Caco-2 (cell line): Measurements from ENCODE around the gene ZDHHC13. TPM values are rescaled to one million over a fixed set of nuclear protein-coding genes. Genes with fewer than 3 reads are reported as not detected.
A peak's percentile ranks its signal among the peaks of the same experiment; 100 is the strongest.

Experiments used
- BruUV-seq: library from RNA; stranded (reverse); fragments of 400-500 nt; replicated peaks from 2 replicates; lab custom pipeline; 2021; lab: Mats Ljungman, UMichigan
- CTCF ChIA-PET: fragments of 300-600 bp; sonication (Branson Sonifier 250); formaldehyde crosslinking; loops from one replicate; lab custom pipeline; 2022; ENCODE audit warnings: antibody characterized with exemption; lab: Charles Lee
- POLR2A ChIA-PET: fragments of 300-600 bp; sonication (Branson Sonifier 250); formaldehyde crosslinking; loops from one replicate; lab custom pipeline; 2022; ENCODE audit warnings: antibody characterized with exemption; lab: Charles Lee
- DNase-seq, 2 experiments: peaks; one replicate each; pipeline versions ENCODE4 v3.0.0 to v3.0.0-alpha.2; 2020 to 2022
- H3K27me3 ChIP-seq: replicated peaks from 2 replicates; pipeline ENCODE4 v1.6.0; 2011; ENCODE audit warnings: low read length; ENCODE audit not compliant: control insufficient read depth, insufficient read depth
- H3K36me3 ChIP-seq: 2 replicates; pipeline ENCODE4 v1.5.1; 2011; ENCODE audit warnings: low read length; ENCODE audit not compliant: control insufficient read depth, insufficient read depth
- H3K4me1 ChIP-seq: fragments of 250-450 bp; sonication (Bioruptor Pico); 2 replicates; pipeline ENCODE4 v1.5.1; 2020; ENCODE audit warnings: mild to moderate bottlenecking
- H3K4me3 ChIP-seq: 2 replicates; pipeline ENCODE4 v1.5.1; 2011; ENCODE audit warnings: low read depth, mild to moderate bottlenecking, control low read depth, low read length
- H3K9me3 ChIP-seq: fragments of 250-450 bp; sonication (Bioruptor Pico); 2 replicates; pipeline ENCODE4 v1.5.1; 2020; ENCODE audit warnings: mild to moderate bottlenecking, moderate library complexity
- H3K27ac Mint-ChIP-seq: one replicate; pipeline ENCODE4 v1.8.0; 2022; ENCODE audit warnings: mixed read lengths; ENCODE audit not compliant: unreplicated experiment
- H3K27me3 Mint-ChIP-seq: one replicate; pipeline ENCODE4 v1.8.0; 2022; ENCODE audit warnings: mixed read lengths; ENCODE audit not compliant: insufficient read depth, unreplicated experiment
- H3K36me3 Mint-ChIP-seq: one replicate; pipeline ENCODE4 v1.8.0; 2022; ENCODE audit warnings: mild to moderate bottlenecking, mixed read lengths; ENCODE audit not compliant: insufficient read depth, unreplicated experiment
- H3K4me1 Mint-ChIP-seq: one replicate; pipeline ENCODE4 v1.8.0; 2022; ENCODE audit warnings: low read depth, mixed read lengths; ENCODE audit not compliant: unreplicated experiment
- H3K4me3 Mint-ChIP-seq: one replicate; pipeline ENCODE4 v1.8.0; 2022; ENCODE audit warnings: mild to moderate bottlenecking, moderate library complexity, mixed read lengths; ENCODE audit not compliant: unreplicated experiment
- H3K9me3 Mint-ChIP-seq: one replicate; pipeline ENCODE4 v1.8.0; 2022; ENCODE audit warnings: mixed read lengths; ENCODE audit not compliant: unreplicated experiment
- intact Hi-C: fragments of 100-400 bp; cut with micrococcal nuclease; formaldehyde crosslinking; loops from one replicate; pipeline ENCODE4 v1.10.0; 2022; ENCODE audit not compliant: unreplicated experiment
- total RNA-seq: library from RNA; stranded (reverse); gene quantifications from 2 replicates; pipeline ENCODE4 v1.2.3, GENCODE V29; 2022
- TF ChIP-seq, protein P1 (sequence below), 2 experiments: fragments of 200-600 bp in 1 of 2; IDR thresholded peaks; 1 replicate in 1 of 2; 2 replicates in 1 of 2; pipeline versions ENCODE4 v1.5.1 to v1.8.0; 2011 to 2022; ENCODE audit warnings: antibody characterized with exemption in 1 of 2, control low read depth in 1 of 2, inconsistent platforms in 1 of 2, low read depth in 1 of 2, low read length in 1 of 2, mild to moderate bottlenecking in 1 of 2, moderate library complexity in 1 of 2; ENCODE audit not compliant: insufficient read depth in 1 of 2, severe bottlenecking in 1 of 2, unreplicated experiment in 1 of 2

ZDHHC13 gene
- total RNA-seq, 1 experiment from 2014 or later = 21.8 TPM

DNA sequence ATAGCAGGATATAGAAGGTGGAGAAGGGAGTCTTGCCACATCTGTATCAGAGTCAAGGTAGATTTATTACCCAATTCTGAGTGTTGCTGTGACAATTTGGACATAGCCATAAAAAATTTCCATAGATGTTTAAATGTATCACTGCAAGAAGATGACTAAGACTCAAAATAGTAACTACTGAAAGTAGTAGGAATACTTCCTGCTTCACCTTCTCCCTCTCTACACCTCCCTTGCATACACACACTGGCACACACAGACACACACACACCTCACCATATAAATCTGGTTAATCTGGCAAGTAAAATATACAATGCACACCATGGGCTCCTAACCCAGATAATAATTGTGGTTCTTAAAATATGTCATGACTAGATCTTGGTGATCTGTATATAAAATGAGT is 5.2 kb upstream of the ZDHHC13 start:
- DNase-seq = no peak
- CTCF ChIA-PET = no interaction called here
- TF ChIP-seq, protein P1, sequence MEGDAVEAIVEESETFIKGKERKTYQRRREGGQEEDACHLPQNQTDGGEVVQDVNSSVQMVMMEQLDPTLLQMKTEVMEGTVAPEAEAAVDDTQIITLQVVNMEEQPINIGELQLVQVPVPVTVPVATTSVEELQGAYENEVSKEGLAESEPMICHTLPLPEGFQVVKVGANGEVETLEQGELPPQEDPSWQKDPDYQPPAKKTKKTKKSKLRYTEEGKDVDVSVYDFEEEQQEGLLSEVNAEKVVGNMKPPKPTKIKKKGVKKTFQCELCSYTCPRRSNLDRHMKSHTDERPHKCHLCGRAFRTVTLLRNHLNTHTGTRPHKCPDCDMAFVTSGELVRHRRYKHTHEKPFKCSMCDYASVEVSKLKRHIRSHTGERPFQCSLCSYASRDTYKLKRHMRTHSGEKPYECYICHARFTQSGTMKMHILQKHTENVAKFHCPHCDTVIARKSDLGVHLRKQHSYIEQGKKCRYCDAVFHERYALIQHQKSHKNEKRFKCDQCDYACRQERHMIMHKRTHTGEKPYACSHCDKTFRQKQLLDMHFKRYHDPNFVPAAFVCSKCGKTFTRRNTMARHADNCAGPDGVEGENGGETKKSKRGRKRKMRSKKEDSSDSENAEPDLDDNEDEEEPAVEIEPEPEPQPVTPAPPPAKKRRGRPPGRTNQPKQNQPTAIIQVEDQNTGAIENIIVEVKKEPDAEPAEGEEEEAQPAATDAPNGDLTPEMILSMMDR (IDR thresholded peaks at IDR 0.05; ENCODE audit: insufficient read depth in 1 of 2, low read depth in 1 of 2, low read length in 1 of 2, severe bottlenecking in 1 of 2, unreplicated experiment in 1 of 2) = no peak
- Histone ChIP-seq H3K4me1 (0 out of 2 replicates have a peak, but pooled peaks cover 4% of the 10 kb centered on the region), H3K27me3 (no peaks in the 10 kb centered on the region), H3K36me3 (no peaks in the 10 kb centered on the region), H3K4me3 (no peak overlapping the region), H3K9me3 (no peaks in the 10 kb centered on the region)
- no TSS peak for BruUV-seq
- no peak overlapping the region for H3K27ac Mint-ChIP-seq
- no peaks in the 10 kb centered on the region for H3K4me1 Mint-ChIP-seq
- H3K27me3 Mint-ChIP-seq = no peaks in the 10 kb centered on the region
- peaks cover 2% of the 10 kb centered on the region for H3K36me3 Mint-ChIP-seq
- H3K9me3 Mint-ChIP-seq = no peaks in the 10 kb centered on the region
- POLR2A ChIA-PET = no interaction called here
- no peak overlapping the region for H3K4me3 Mint-ChIP-seq
- intact Hi-C loops = no loop called here

DNA sequence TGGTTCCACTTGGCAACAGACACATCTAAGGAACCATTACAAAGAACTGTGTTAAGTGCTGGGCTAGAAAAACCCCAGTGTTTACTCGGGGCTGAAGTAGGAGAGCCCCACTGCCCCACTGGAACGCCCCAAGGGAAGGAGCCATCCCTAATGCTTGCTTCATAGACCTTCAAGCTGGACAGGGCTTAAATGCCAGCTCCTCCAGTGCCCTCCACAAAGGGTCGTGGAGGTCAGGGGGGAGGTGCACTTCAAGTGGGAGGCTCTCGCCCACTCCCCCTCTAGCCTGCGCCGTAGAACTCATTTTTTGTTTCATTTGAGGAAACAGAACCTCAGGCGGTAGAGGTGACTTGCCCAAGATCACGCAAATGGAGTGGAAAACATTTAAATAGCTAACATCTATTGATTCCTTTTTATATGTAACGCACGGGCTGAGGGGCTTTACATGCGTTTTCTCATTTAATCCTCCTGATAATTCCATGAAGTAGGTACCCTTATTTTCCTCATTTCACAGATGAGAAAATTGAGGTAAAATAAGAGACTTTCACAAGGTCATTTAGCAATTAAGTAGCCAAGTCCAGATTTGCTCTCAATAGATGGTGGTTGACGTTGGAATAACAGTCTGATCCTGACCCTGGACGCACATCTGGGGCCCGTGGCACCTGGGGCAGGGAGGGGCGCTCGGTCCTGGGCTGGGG is 545 bp upstream of the ZDHHC13 start:
- POLR2A ChIA-PET = no interaction called here
- Mint-ChIP-seq H3K36me3 (peaks cover 13% of the 10 kb centered on the region), H3K9me3 (no peaks in the 10 kb centered on the region), H3K27ac (peak overlapping the region; percentile 84), H3K27me3 (no peaks in the 10 kb centered on the region), H3K4me3 (peak overlapping the region; percentile 92), H3K4me1 (peaks cover 9% of the 10 kb centered on the region)
- Histone ChIP-seq H3K9me3 (no peaks in the 10 kb centered on the region), H3K4me1 (0 out of 2 replicates have a peak, but pooled peaks cover 4% of the 10 kb centered on the region), H3K36me3 (peaks cover 1% of the 10 kb centered on the region; the same call in 1 of the 2 replicates), H3K27me3 (no peaks in the 10 kb centered on the region), H3K4me3 (peak overlapping the region; percentile 83)
- CTCF ChIA-PET = interaction anchor here (0.5 to 1.0 kb wide), 8 partner anchors 22 to 123 kb away, joined by 3 to 6 read pairs (median 4); no protein-coding TSS in a partner anchor
- no peak for DNase-seq
- intact Hi-C loops = loop anchor here (2.0 kb wide), 1 partner anchor 124 kb away; the partner anchor contains the start of gene E2F8
- TF ChIP-seq, protein P1 (IDR thresholded peaks at IDR 0.05; ENCODE audit: insufficient read depth in 1 of 2, low read depth in 1 of 2, low read length in 1 of 2, severe bottlenecking in 1 of 2, unreplicated experiment in 1 of 2) = no peak
- no TSS peak for BruUV-seq

DNA sequence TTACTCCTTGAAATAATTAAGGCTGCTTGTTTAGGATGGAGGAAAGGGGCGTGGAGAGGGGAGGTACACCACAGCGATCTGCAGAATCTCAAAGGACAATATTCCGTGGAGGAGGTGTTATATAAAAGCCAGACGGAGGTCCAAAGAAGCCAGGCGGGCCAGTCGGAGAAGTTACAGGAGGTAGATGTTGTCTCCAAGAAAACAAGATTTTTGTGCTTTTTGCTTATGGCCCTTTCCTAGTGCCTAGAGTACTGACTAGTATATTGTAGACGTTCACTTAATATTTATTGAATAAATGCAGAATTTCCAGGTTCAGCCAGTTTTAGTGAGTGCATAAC is 761 bp downstream of the ZDHHC13 start:
- TF ChIP-seq, protein P1 (IDR thresholded peaks at IDR 0.05; ENCODE audit: insufficient read depth in 1 of 2, low read depth in 1 of 2, low read length in 1 of 2, severe bottlenecking in 1 of 2, unreplicated experiment in 1 of 2) = no peak
- intact Hi-C loops = loop anchor here (1.0 to 2.0 kb wide), 4 partner anchors 15 to 127 kb away; partner anchors contain the start of gene E2F8
- H3K4me1 ChIP-seq = 0 out of 2 replicates have a peak, but pooled peaks cover 4% of the 10 kb centered on the region
- Mint-ChIP-seq H3K27ac (no peak overlapping the region), H3K36me3 (peaks cover 13% of the 10 kb centered on the region), H3K9me3 (no peaks in the 10 kb centered on the region), H3K4me1 (peaks cover 13% of the 10 kb centered on the region), H3K27me3 (no peaks in the 10 kb centered on the region), H3K4me3 (peak overlapping the region; percentile 92)
- DNase-seq = no peak
- no TSS peak for BruUV-seq
- POLR2A ChIA-PET = no interaction called here
- peak overlapping the region; percentile 83 for H3K4me3 ChIP-seq
- H3K9me3 ChIP-seq = no peaks in the 10 kb centered on the region
- CTCF ChIA-PET = no interaction called here
- peaks cover 1% of the 10 kb centered on the region; the same call in 1 of the 2 replicates for H3K36me3 ChIP-seq
- H3K27me3 ChIP-seq = no peaks in the 10 kb centered on the region
